ENCODE results near the gene DROSHA. TPM values are rescaled to one million over a fixed set of nuclear protein-coding genes. Genes with fewer than 3 reads are reported as not detected.

Gene DROSHA
- polyA plus RNA-seq, 3 donors, result 2.2 to 12.6 (median 7.6) TPM

DNA sequence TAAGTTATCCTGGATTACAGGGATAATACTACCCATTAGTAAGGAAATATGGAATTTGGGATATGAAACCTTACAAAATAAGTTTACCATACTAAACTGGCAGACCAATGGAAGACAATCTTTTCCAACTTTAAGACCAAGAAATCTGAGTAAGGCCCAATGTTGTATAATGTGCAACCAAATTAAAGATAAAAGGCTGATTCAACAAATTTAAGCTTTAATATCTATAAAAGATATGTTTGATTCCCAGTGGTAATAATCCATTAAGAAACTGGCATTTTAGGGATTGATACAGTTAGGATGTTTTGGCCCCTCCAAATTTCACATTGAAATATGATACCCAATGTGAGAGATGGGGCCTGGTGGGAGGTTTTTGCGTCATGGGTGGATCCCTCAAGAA lies 66.6 kb downstream of the DROSHA start:
- peaks cover 66 to 67% of the 10 kb centered on the region in 2 donors for H3K36me3 Mint-ChIP-seq
- H3K27me3 Mint-ChIP-seq (ENCODE audit: low read depth in 3 of 3), result no peaks in the 10 kb centered on the region
- Histone ChIP-seq H3K4me2 (replicated peaks; ENCODE audit: extremely low read depth, low read length, poor library complexity, severe bottlenecking) (no peak overlapping the region), H3K9me3 (replicated peaks in 1 of 2; ENCODE audit: control insufficient read depth in 1 of 2, insufficient read depth in 1 of 2, low read length in 2 of 2) (no peaks in the 10 kb centered on the region), H3K4me1 (ENCODE audit: control insufficient read depth in 1 of 2, insufficient read depth in 2 of 2, low read length in 2 of 2) (peaks cover 0 to 3% of the 10 kb centered on the region in 2 donors), H3K27me3 (ENCODE audit: control insufficient read depth in 2 of 2, insufficient read depth in 2 of 2, low read length in 2 of 2) (no peaks in the 10 kb centered on the region), H2AFZ (ENCODE audit: insufficient read depth, low read depth, low read length, poor library complexity, severe bottlenecking) (no peak overlapping the region), H3K79me2 (ENCODE audit: insufficient read depth, low read length) (no peaks in the 10 kb centered on the region), H3K4me3 (replicated peaks in 1 of 3; ENCODE audit: low read depth in 2 of 3, low read length in 3 of 3) (no peak overlapping the region), H3K36me3 (replicated peaks in 1 of 2; ENCODE audit: control insufficient read depth in 1 of 2, insufficient read depth in 2 of 2, low read length in 2 of 2) (peaks cover 57 to 74% of the 10 kb centered on the region in 2 donors), H3K9ac (ENCODE audit: insufficient read depth, low read length, poor library complexity, severe bottlenecking) (no peak overlapping the region), H3K27ac (ENCODE audit: low read depth in 1 of 2, low read length in 2 of 2) (no peak overlapping the region), H4K20me1 (ENCODE audit: insufficient read depth, low read length) (no peaks in the 10 kb centered on the region)
- TF ChIP-seq, protein P1, sequence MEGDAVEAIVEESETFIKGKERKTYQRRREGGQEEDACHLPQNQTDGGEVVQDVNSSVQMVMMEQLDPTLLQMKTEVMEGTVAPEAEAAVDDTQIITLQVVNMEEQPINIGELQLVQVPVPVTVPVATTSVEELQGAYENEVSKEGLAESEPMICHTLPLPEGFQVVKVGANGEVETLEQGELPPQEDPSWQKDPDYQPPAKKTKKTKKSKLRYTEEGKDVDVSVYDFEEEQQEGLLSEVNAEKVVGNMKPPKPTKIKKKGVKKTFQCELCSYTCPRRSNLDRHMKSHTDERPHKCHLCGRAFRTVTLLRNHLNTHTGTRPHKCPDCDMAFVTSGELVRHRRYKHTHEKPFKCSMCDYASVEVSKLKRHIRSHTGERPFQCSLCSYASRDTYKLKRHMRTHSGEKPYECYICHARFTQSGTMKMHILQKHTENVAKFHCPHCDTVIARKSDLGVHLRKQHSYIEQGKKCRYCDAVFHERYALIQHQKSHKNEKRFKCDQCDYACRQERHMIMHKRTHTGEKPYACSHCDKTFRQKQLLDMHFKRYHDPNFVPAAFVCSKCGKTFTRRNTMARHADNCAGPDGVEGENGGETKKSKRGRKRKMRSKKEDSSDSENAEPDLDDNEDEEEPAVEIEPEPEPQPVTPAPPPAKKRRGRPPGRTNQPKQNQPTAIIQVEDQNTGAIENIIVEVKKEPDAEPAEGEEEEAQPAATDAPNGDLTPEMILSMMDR (IDR thresholded peaks at IDR 0.05), result no peak
- H3K9me3 Mint-ChIP-seq, result peaks cover 0 to 8% (median 1%) of the 10 kb centered on the region in 7 donors
- H3K4me1 Mint-ChIP-seq, result peaks cover 4% of the 10 kb centered on the region
- no peak for DNase-seq
- intact Hi-C loops (cut with micrococcal nuclease), result no loop called here
- WGBS (ENCODE audit: insufficient coverage), result no CpG with 5 or more reads among the region's 1 CpG
- no peak overlapping the region for H3K4me3 Mint-ChIP-seq
- H3K27ac Mint-ChIP-seq, result no peak overlapping the region

DNA sequence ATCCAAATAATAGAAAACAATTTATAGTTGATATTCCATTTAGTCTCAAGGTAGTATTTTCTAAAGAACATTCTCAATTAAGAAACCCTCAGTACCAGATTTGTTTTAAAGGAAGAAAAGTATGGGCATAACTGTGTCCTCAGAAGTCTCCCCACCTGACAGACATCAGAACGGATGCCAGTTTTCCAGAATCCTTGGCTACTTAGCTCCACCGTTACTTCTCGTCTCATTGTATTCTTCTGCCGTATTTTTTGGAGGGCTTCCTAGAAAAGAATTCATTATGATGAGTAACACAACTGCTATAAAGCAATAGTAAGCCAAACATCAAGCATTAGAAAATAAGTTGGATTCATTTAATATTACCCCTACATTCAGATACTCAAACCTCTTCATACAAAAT lies 67.8 kb downstream of the DROSHA start:
- Mint-ChIP-seq H3K27me3 (ENCODE audit: low read depth in 3 of 3) (no peaks in the 10 kb centered on the region), H3K9me3 (peaks cover 0 to 8% (median 2%) of the 10 kb centered on the region in 7 donors), H3K4me1 (no peaks in the 10 kb centered on the region), H3K27ac (no peak overlapping the region), H3K36me3 (peaks cover 76% of the 10 kb centered on the region in 2 donors), H3K4me3 (no peak overlapping the region)
- H3K9me3 ChIP-seq (replicated peaks in 1 of 2; ENCODE audit: control insufficient read depth in 1 of 2, insufficient read depth in 1 of 2, low read length in 2 of 2), result no peaks in the 10 kb centered on the region
- TF ChIP-seq, protein P1 (IDR thresholded peaks at IDR 0.05), result no peak
- no peak for DNase-seq
- H3K27ac ChIP-seq (ENCODE audit: low read depth in 1 of 2, low read length in 2 of 2), result no peak overlapping the region
- no peaks in the 10 kb centered on the region for H3K79me2 ChIP-seq (ENCODE audit: insufficient read depth, low read length)
- no peak overlapping the region for H3K4me3 ChIP-seq (replicated peaks in 1 of 3; ENCODE audit: low read depth in 2 of 3, low read length in 3 of 3)
- H3K27me3 ChIP-seq (ENCODE audit: control insufficient read depth in 2 of 2, insufficient read depth in 2 of 2, low read length in 2 of 2), result no peaks in the 10 kb centered on the region
- no peak overlapping the region for H3K9ac ChIP-seq (ENCODE audit: insufficient read depth, low read length, poor library complexity, severe bottlenecking)
- H3K4me1 ChIP-seq (ENCODE audit: control insufficient read depth in 1 of 2, insufficient read depth in 2 of 2, low read length in 2 of 2), result no peaks in the 10 kb centered on the region
- intact Hi-C loops (cut with micrococcal nuclease), result no loop called here
- peaks cover 61 to 86% of the 10 kb centered on the region in 2 donors for H3K36me3 ChIP-seq (replicated peaks in 1 of 2; ENCODE audit: control insufficient read depth in 1 of 2, insufficient read depth in 2 of 2, low read length in 2 of 2)
- WGBS (ENCODE audit: insufficient coverage), result no CpG with 5 or more reads among the region's 4 CpGs
- no peak overlapping the region for H3K4me2 ChIP-seq (replicated peaks; ENCODE audit: extremely low read depth, low read length, poor library complexity, severe bottlenecking)
- H4K20me1 ChIP-seq (ENCODE audit: insufficient read depth, low read length), result no peaks in the 10 kb centered on the region
- H2AFZ ChIP-seq (ENCODE audit: insufficient read depth, low read depth, low read length, poor library complexity, severe bottlenecking), result no peak overlapping the region
